B cell (primary cell): ENCODE results near the gene ITPK1.

ENCODE experiments used
- CTCF ChIP-seq: fragments of 200-600 bp; IDR thresholded peaks from one replicate; pipeline ENCODE4 v1.8.0; 2022; ENCODE audit warnings: antibody characterized with exemption, mild to moderate bottlenecking
- EZH2 ChIP-seq: IDR thresholded peaks from 2 replicates; pipeline ENCODE4 v1.6.1; 2012; ENCODE audit warnings: borderline replicate concordance, low read depth, mild to moderate bottlenecking, moderate library complexity, low read length; ENCODE audit not compliant: insufficient read depth, poor library complexity, severe bottlenecking

DNA sequence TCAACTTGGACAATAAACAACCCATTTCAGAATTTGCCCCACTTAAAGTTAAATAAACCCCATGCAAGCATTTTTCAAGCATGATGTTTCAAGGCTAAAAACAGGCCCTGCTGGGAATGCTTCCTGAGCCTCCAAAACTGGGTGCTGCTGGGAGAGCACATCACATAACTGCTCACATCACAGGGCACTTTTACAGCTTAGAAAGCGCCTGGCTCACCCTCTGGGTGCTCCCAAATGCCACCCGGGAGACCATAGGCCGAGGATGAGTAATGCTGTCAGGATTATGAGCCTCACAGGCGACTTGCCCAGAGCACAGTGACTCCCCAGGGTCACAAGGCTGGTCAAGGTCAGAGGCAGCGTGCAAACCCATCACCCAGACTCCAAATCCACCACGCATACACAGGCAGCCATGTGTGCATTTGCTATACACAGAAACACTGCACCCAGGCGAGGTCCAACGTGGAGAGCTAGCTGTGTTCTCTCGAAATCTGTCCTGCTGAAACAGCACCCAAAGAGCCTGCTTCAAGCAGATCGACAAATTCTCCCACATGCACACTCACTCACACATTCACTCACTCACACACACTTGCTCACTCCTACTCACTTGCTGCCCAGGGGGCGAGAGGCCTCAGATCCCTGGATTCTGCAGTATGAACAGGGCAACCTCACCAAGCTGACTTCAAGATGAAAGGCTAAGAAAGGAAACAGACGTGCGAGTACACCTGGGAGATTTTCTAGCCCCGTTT lies 58.7 kb downstream of the ITPK1 start:
- TF ChIP-seq CTCF = no peak
- no peak for TF ChIP-seq EZH2
